Trophoblast cell (in vitro differentiated cells and primary cell): ENCODE results near the gene BICRAL.
"Not testable (repeated sequence)": the region's sequence is repeated elsewhere in the genome, so short reads cannot be mapped to it uniquely, and the experiment has no call there.

Experiments used
- DNase-seq, 2 donors: peaks; one replicate each; pipeline ENCODE4 v3.0.0-alpha.2; 2016
- H2AFZ ChIP-seq: 2 replicates; pipeline ENCODE4 v1.6.1; 2013; ENCODE audit warnings: low read length, moderate library complexity, mild to moderate bottlenecking; ENCODE audit not compliant: insufficient read depth, poor library complexity
- H2AK5ac ChIP-seq: 2 replicates; pipeline ENCODE4 v1.6.1; 2013; ENCODE audit warnings: mild to moderate bottlenecking, low read length
- H2BK120ac ChIP-seq: 2 replicates; pipeline ENCODE4 v1.6.1; 2013; ENCODE audit warnings: low read length, mild to moderate bottlenecking, moderate library complexity; ENCODE audit not compliant: insufficient read depth, poor library complexity
- H2BK12ac ChIP-seq: 2 replicates; pipeline ENCODE4 v1.6.1; 2013; ENCODE audit warnings: mild to moderate bottlenecking, low read length, moderate library complexity
- H2BK5ac ChIP-seq: 2 replicates; pipeline ENCODE4 v1.6.1; 2013; ENCODE audit warnings: low read length, low read depth, moderate library complexity, mild to moderate bottlenecking; ENCODE audit not compliant: poor library complexity
- H3K14ac ChIP-seq: 2 replicates; pipeline ENCODE4 v1.6.1; 2013; ENCODE audit warnings: mild to moderate bottlenecking, low read length
- H3K18ac ChIP-seq: 2 replicates; pipeline ENCODE4 v1.6.1; 2013; ENCODE audit warnings: mild to moderate bottlenecking, low read length
- H3K23ac ChIP-seq: 2 replicates; pipeline ENCODE4 v1.6.1; 2013; ENCODE audit warnings: low read length
- H3K27ac ChIP-seq: 2 replicates; pipeline ENCODE4 v1.5.1; 2013; ENCODE audit warnings: low read depth, mild to moderate bottlenecking, inconsistent platforms, low read length, moderate library complexity
- H3K27me3 ChIP-seq: 2 replicates; pipeline ENCODE4 v1.6.1; 2013; ENCODE audit warnings: inconsistent platforms, mild to moderate bottlenecking, low read length, moderate library complexity; ENCODE audit not compliant: insufficient read depth
- H3K36me3 ChIP-seq, 2 experiments: 1 replicate in 1 of 2; 2 replicates in 1 of 2; pipeline ENCODE4 v1.6.1; 2013; ENCODE audit warnings: low read length in 2 of 2, mild to moderate bottlenecking in 2 of 2, moderate library complexity in 1 of 2; ENCODE audit not compliant: insufficient read depth in 2 of 2, control insufficient read depth in 1 of 2
- H3K4ac ChIP-seq: 2 replicates; pipeline ENCODE4 v1.6.1; 2013; ENCODE audit warnings: low read depth, mild to moderate bottlenecking, low read length, moderate library complexity
- H3K4me1 ChIP-seq, 2 experiments: 1 replicate in 1 of 2; 2 replicates in 1 of 2; pipeline ENCODE4 v1.6.1; 2013; ENCODE audit warnings: low read length in 2 of 2, mild to moderate bottlenecking in 2 of 2, moderate library complexity in 1 of 2; ENCODE audit not compliant: insufficient read depth in 2 of 2, control insufficient read depth in 1 of 2
- H3K4me2 ChIP-seq: 2 replicates; pipeline ENCODE4 v1.6.1; 2013; ENCODE audit warnings: inconsistent platforms, mild to moderate bottlenecking, low read length, moderate library complexity
- H3K4me3 ChIP-seq: 2 replicates; pipeline ENCODE4 v1.5.1; 2013; ENCODE audit warnings: mild to moderate bottlenecking, low read depth, low read length, inconsistent platforms
- H3K79me1 ChIP-seq: one replicate; pipeline ENCODE4 v1.6.1; 2013; ENCODE audit warnings: low read length
- H3K79me2 ChIP-seq: 2 replicates; pipeline ENCODE4 v1.6.1; 2013; ENCODE audit warnings: low read length, mild to moderate bottlenecking; ENCODE audit not compliant: control insufficient read depth, insufficient read depth, poor library complexity
- H3K9ac ChIP-seq: 2 replicates; pipeline ENCODE4 v1.6.1; 2013; ENCODE audit warnings: mild to moderate bottlenecking, low read length
- H3K9me3 ChIP-seq: 2 replicates; pipeline ENCODE4 v1.6.1; 2013; ENCODE audit warnings: low read depth, mild to moderate bottlenecking, control low read depth, inconsistent platforms, low read length; ENCODE audit not compliant: insufficient read depth
- H4K12ac ChIP-seq: 2 replicates; pipeline ENCODE4 v1.6.1; 2013; ENCODE audit warnings: low read depth, mild to moderate bottlenecking, low read length, moderate library complexity
- H4K8ac ChIP-seq: 2 replicates; pipeline ENCODE4 v1.6.1; 2013; ENCODE audit warnings: low read depth, mild to moderate bottlenecking, low read length, moderate library complexity
- H4K91ac ChIP-seq: one replicate; pipeline ENCODE4 v1.6.1; 2013; ENCODE audit warnings: low read depth, mild to moderate bottlenecking, low read length, moderate library complexity
- WGBS: extraction: QIAGEN DNeasy Blood & Tissue Kit; methylation state at CpG from one replicate; pipeline ENCODE4 v1.1.7; 2013; ENCODE audit warnings: missing lambda C conversion rate; ENCODE audit not compliant: insufficient read length, insufficient coverage; ENCODE audit errors: extremely low coverage; 5-methylcytosine and 5-hydroxymethylcytosine counted together

BICRAL gene

DNA sequence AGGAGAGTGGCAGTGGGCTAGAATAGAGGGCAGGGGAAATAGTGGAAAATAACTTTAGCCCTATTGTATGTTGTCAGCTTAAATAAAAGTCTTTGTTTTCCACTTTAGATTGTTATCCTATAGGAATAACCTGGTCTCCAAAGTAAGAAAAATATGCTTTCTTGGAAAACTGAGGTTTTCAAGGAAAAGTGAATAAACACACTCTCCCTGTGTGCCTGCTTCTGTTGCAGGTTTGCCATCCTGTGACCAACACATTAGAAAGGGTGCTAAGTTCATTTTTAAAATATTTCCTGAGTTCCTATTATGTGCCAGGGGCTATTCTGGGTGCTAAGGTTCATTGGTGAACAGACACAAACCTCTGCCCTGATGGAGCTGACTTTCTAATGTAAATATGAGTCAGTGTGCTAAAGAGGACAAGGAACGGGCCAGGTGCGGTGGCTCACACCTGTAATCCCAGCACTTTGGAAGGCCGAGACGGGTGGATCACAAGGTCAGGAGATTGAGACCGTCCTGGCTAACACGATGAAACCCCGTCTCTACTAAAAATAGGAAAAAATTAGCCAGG, 23.5 kb downstream of the BICRAL start:
- Histone ChIP-seq H3K4ac (no peak overlapping the region), H2BK120ac (no peak overlapping the region), H3K36me3 (no peaks in the 10 kb centered on the region), H2AK5ac (no peak overlapping the region), H3K18ac (no peak overlapping the region), H3K9ac (no peak overlapping the region), H2BK5ac (no peak overlapping the region), H4K91ac (no peak overlapping the region), H3K27ac (no peak overlapping the region), H2BK12ac (no peak overlapping the region), H3K9me3 (no peaks in the 10 kb centered on the region), H3K79me1 (no peaks in the 10 kb centered on the region), H3K23ac (no peak overlapping the region), H3K4me3 (no peak overlapping the region), H3K79me2 (no peaks in the 10 kb centered on the region), H2AFZ (no peak overlapping the region), H4K12ac (no peak overlapping the region), H3K4me1 (no peaks in the 10 kb centered on the region), H3K14ac (no peak overlapping the region), H3K4me2 (no peak overlapping the region), H4K8ac (no peak overlapping the region), H3K27me3 (no peaks in the 10 kb centered on the region)
- no CpG with 5 or more reads among the region's 7 CpGs for WGBS
- DNase-seq: no peak

DNA sequence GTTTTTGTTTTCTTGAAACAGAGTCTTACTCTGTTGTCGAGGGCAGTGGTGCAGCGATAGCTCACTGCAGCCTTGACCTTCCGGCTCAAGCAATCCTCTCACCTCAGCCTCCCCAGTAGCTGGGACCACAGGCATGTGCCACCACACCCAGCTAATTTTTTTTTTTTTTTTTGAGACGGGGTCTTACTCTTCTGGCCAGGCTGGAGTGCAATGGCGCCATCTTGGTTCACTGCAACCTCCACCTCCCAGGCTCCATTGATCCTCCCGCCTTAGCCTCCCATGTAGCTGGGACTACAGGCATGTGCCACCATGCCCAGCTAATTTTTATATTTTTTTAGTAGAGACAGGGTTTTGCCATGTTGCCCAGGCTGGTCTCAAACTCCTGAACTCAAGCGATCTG, 24.5 kb downstream of the BICRAL start:
- H2BK5ac ChIP-seq, H3K4me1 ChIP-seq, H4K12ac ChIP-seq, H3K9me3 ChIP-seq, H2AFZ ChIP-seq, H4K8ac ChIP-seq, H3K27ac ChIP-seq, H3K36me3 ChIP-seq, H3K4ac ChIP-seq, H3K4me3 ChIP-seq, H3K23ac ChIP-seq, H2BK12ac ChIP-seq, H3K4me2 ChIP-seq, H3K79me2 ChIP-seq, H3K79me1 ChIP-seq, H3K9ac ChIP-seq, DNase-seq, H3K27me3 ChIP-seq, H3K14ac ChIP-seq, H2BK120ac ChIP-seq, H2AK5ac ChIP-seq, H4K91ac ChIP-seq, H3K18ac ChIP-seq: not testable (repeated sequence)
- no CpG with 5 or more reads among the region's 7 CpGs for WGBS

DNA sequence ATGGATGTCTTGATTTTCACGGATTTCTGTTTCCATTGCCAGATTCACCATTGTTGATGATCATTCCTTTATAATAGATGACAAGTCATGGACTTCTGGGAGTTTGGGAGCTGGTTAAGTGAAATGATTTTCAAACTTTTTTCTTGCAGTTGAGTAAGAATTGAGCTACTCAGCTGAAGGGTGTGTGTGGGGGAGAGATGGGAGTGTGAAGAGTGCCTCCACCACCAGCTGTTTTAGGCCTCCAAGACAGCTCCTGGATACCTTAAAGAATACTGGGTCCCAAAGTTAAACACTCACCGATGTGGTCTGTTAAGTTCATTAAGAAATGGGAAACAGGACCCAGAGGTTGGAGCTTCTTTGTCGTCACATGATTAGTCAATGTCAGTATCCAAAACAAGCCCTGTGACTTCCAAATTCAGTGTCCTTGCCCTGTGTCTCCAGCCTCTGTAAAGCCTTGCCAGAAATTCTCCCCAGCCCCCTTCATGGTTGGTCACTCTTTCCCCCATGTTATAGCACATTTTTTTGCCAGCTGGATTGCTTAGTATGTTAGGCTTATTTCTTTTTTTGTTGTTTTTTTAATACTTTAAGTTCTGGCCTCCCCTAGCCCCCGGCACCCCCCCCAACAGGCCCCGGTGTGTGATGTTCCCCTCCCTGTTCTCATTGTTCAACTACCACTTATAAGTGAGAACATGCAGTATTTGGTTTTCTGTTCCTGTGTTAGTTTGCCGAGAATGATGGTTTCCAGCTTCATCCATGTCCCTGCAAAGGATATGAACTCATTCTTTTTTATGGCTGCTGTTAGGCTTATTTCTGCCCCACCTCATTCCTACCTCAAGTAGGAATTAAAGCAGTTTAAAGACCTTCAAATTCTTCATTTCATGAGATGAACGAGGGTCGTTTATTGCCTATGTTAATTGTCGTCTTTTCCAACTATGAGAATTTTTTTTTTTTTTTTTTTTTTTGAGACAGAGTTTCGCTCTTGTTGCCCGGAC, 26.9 kb downstream of the BICRAL start:
- Histone ChIP-seq H3K79me2 (no peaks in the 10 kb centered on the region), H3K27me3 (no peaks in the 10 kb centered on the region), H3K9me3 (no peaks in the 10 kb centered on the region), H3K4me2 (no peak overlapping the region), H3K4me1 (no peaks in the 10 kb centered on the region), H2BK12ac (no peak overlapping the region), H2AFZ (no peak overlapping the region), H3K27ac (no peak overlapping the region), H3K4me3 (no peak overlapping the region), H4K91ac (no peak overlapping the region), H3K14ac (no peak overlapping the region), H4K12ac (no peak overlapping the region), H2BK5ac (no peak overlapping the region), H4K8ac (no peak overlapping the region), H3K18ac (no peak overlapping the region), H3K79me1 (no peaks in the 10 kb centered on the region), H3K9ac (no peak overlapping the region), H3K36me3 (no peaks in the 10 kb centered on the region), H2BK120ac (no peak overlapping the region), H2AK5ac (no peak overlapping the region), H3K23ac (no peak overlapping the region), H3K4ac (no peak overlapping the region)
- DNase-seq: no peak
- WGBS: no CpG with 5 or more reads among the region's 11 CpGs

DNA sequence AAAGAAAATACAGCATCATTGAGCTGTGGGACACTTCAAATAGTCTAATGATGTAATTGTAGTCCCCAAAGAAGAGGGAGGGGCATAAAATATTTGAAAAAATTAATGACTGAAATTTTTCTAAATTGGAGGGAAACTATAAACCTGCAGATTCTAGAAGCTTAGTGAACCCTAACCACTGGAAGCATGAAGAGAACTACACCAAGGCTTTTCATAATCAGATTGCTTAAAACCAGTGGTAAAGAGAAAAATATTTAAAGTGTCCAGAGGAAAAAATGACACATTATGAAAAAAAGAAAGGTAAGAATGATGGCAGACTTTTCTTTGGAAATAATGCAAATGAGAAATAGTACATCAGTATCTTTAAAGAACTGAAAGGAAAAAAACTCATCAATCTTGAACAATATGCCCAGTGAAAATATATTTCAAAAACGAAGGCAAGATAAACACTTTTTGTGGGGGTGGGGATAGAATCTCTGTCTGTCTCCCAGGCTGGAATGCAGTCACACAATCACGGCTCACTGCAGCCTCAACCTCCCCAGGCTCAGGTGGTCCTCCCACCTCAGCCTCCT, 31.3 kb downstream of the BICRAL start:
- whole genome bisulfite sequencing: no CpG with 5 or more reads among the region's 2 CpGs
- Histone ChIP-seq H2BK5ac (no peak overlapping the region), H3K4me1 (no peaks in the 10 kb centered on the region), H2AFZ (no peak overlapping the region), H3K4me3 (no peak overlapping the region), H3K4ac (no peak overlapping the region), H3K79me2 (no peaks in the 10 kb centered on the region), H3K23ac (no peak overlapping the region), H3K9me3 (no peaks in the 10 kb centered on the region), H3K79me1 (no peaks in the 10 kb centered on the region), H4K12ac (no peak overlapping the region), H3K27me3 (no peaks in the 10 kb centered on the region), H3K4me2 (no peak overlapping the region), H3K18ac (no peak overlapping the region), H2BK120ac (no peak overlapping the region), H3K27ac (no peak overlapping the region), H3K14ac (no peak overlapping the region), H2AK5ac (no peak overlapping the region), H4K8ac (no peak overlapping the region), H3K9ac (no peak overlapping the region), H3K36me3 (no peaks in the 10 kb centered on the region), H4K91ac (no peak overlapping the region), H2BK12ac (no peak overlapping the region)
- no peak for DNase-seq
